RWPE1 (cell line): ENCODE data around the gene ADAD2.

Experiments used
- CTCF ChIA-PET: fragments of 350-600 bp; sonication (Branson Sonifier 250); formaldehyde crosslinking; extraction: SDS; loops from one replicate; lab custom pipeline; 2021; lab: Yijun Ruan, JAX
- POLR2A ChIA-PET: fragments of 400-600 bp; formaldehyde crosslinking; extraction: SDS; loops from one replicate; lab custom pipeline; 2020; ENCODE audit warnings: antibody characterized with exemption; ENCODE audit not compliant: low non-redundant PET; lab: Yijun Ruan, JAX
- DNase-seq: peaks from one replicate; pipeline ENCODE4 v3.0.0; 2012; ENCODE audit warnings: low spot score
- H3K27ac ChIP-seq: fragments of 450-650 bp; 2 replicates; pipeline ENCODE4 v1.5.1; 2017
- TF ChIP-seq, protein P1 (sequence below): fragments of 450-650 bp; conservative IDR thresholded peaks from 2 replicates; pipeline ENCODE4 v1.5.1; 2017; ENCODE audit warnings: low read depth, mild to moderate bottlenecking

The ADAD2 gene

DNA sequence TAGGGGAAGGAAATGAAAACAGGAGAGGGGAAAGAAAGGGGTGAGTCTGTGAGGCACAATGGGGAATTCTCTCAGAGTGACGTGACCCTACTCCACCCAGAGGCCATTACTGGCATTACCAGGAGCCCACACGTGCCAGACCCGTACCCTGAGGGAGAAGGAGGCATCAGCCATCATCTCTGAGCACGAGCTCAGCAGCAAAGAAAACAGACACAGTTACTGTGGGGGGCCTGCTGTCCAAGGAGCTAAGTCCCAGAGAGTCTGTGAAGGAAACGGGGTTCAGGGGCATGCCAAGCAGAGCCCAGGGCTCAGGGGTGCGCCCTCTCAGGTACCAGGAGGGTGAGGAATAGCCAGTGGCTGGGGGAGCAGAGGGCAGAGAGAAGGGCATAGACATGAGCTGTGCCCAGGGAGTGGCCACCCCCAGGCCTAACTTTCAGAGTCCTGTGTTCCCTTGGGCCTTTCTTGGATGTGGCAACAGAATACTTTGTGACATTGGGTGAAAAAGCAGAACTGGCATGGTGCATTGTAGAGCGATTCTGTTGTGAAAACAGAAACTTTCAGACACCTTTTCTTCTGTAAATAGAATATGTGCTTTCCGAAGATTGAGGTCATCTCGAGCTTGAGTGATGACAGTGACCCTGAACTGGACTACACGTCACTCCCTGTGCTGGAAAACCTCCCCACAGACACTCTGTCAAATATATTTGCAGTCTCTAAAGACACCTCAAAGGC, 15.4 kb upstream of the ADAD2 start:
- CTCF ChIA-PET = interaction anchor here (0.5 to 4.4 kb wide), 14 partner anchors 8 to 91 kb away, joined by 3 to 37 read pairs (median 4); partner anchors contain the start of genes KCNG4 and TAF1C
- POLR2A ChIA-PET = interaction anchor here (0.6 kb wide), 2 partner anchors 13 to 218 kb away, joined by 3 read pairs; no protein-coding TSS in a partner anchor
- TF ChIP-seq, protein P1, sequence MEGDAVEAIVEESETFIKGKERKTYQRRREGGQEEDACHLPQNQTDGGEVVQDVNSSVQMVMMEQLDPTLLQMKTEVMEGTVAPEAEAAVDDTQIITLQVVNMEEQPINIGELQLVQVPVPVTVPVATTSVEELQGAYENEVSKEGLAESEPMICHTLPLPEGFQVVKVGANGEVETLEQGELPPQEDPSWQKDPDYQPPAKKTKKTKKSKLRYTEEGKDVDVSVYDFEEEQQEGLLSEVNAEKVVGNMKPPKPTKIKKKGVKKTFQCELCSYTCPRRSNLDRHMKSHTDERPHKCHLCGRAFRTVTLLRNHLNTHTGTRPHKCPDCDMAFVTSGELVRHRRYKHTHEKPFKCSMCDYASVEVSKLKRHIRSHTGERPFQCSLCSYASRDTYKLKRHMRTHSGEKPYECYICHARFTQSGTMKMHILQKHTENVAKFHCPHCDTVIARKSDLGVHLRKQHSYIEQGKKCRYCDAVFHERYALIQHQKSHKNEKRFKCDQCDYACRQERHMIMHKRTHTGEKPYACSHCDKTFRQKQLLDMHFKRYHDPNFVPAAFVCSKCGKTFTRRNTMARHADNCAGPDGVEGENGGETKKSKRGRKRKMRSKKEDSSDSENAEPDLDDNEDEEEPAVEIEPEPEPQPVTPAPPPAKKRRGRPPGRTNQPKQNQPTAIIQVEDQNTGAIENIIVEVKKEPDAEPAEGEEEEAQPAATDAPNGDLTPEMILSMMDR = peak; percentile 85
- DNase-seq = peak; percentile 81
- peak overlapping the region; percentile 95 for H3K27ac ChIP-seq

DNA sequence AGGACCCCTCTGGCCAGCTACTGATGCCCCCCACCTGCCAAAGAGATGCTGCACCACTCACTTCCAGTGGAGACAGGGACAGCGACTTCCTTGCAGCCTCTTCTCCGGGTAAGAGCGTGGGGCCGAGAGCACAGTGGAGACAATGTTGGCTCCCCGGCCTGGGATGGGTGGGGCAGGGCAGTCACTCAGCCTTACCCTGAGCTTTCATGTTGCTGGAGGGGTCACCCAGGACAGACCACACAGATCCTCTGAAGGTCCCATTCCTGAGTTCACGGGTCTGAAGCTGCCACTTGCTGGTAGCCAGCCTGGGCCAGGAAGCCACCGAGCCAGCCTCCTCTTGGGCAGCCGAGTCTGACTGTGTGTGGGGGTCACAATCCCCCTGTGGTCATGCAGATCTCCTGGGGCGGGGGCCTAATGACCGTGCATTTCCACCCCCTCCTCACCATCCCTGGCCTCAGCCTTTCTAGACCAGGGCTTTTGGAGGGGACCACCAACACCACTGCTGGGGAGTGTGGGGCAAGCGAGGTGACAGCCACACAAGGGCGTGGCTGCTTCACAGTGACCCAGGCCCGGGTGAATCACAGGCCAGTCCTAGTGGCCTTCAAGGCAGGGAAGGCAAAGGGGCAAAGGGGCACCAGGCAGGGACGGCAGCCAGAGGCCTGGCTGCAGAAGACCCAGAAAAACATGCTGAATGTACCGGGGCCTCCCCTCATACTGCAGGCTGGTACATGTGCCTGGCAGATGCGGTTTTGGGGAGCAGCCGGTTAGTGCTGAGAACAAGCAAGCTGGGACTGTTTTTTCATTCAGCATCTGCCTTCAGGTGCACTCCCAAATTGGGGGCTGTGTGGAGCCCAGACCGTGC, 14.5 kb upstream of the ADAD2 start:
- peak overlapping the region; percentile 95 for H3K27ac ChIP-seq
- ChIA-PET CTCF (interaction anchor here (0.6 to 4.4 kb wide), 9 partner anchors 9 to 308 kb away, joined by 3 to 37 read pairs (median 4); partner anchors contain the start of gene TAF1C), POLR2A (interaction anchor here (0.6 kb wide), 1 partner anchor 69 kb away, joined by 3 read pairs; no protein-coding TSS in a partner anchor)
- DNase-seq = peak; percentile 26
- TF ChIP-seq, protein P1 = no peak

DNA sequence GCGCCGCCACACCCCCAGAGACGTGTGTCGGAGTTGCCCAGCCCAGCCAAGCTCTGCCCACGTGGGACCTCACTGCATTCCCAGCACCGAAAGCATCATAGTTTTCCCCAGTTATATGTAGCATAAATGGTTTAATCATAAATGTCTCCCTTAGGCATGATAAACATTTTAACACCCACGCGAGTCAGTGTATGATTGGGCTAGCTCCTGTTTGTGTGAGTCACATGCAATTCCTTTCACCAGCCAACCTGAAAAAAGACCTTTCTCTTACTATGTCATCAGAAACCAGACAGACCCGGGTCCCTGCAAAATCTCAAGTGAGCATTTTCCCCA, 13.2 kb upstream of the ADAD2 start:
- peak overlapping the region; percentile 95 for H3K27ac ChIP-seq
- POLR2A ChIA-PET = no interaction called here

DNA sequence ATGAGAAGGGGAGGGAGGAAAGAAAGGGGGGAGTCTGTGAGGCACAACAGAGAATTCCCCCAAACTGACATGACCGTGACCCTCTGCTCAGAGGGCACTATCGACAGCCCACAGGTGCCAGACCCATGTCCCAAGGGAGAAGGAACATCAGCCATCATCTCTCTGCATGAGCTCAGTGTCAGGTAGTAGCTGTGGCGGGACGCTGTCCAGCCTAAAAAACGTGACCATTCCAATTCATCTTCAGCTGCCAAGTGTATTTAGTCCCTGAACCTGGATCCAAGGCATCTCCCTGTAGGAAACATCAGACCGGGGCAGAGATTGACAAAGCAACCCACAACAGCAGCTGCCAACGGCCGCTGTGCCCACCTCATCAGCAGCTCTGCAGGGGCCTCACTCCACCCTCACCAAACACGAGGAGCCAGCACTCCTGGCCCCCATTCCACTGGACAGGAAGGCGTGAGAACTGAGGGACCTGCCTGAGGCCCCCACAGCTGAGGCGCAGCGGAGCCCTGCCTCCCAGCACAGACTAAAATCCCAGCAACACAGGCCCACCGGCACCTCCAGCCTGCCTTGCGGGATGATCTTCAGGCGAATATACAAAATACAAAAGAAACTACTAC, 12.7 kb upstream of the ADAD2 start:
- POLR2A ChIA-PET = interaction anchor here (0.6 kb wide), 1 partner anchor 33 kb away, joined by 3 read pairs; the partner anchor contains the start of genes DNAAF1 and HSDL1
- peak overlapping the region; percentile 95 for H3K27ac ChIP-seq

More for the DNA sequence above, 13.2 kb upstream of the ADAD2 start:
- DNase-seq = peak; percentile 46
- CTCF ChIA-PET = interaction anchor here (0.6 to 4.4 kb wide), 5 partner anchors 10 to 460 kb away, joined by 3 to 37 read pairs (median 3); partner anchors contain the start of gene TAF1C
- TF ChIP-seq, protein P1 = no peak

DNA sequence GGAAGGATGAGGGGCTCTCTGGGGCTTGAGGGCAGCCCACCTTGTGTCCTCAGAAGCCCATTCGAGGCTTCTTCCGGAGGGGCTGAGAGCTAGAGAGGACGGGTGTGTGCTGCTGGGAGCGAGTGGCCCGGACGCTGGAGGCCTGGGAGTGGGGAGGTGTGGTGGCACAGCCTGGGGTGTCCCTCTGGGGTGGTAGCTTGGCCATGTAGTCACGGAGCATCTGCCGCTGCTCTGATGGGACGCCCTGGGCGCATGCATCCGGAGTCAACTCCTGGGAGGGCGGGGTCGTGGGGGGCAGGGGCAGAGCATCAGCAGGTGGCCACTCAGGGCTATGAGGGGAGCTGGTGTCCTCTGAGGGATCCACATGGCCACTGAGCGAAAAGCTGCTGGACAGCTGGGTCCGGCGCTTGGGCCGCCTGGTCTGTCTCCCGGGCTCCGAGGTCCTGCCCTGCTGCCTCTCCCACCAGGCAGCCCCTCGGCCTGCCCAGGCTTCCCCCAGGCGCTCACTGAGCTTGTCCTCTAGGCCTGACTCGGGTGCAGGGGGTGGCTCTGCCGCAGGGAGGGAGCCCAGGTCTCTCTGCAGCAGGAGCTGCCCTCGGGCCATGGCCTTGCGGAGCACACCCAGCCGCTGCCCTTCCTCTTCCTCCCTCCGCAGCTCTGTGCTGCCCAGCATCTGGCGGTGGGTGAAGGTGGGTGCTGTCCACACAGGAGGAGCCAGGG, 11.9 kb upstream of the ADAD2 start:
- H3K27ac ChIP-seq = peak overlapping the region; percentile 95
- POLR2A ChIA-PET = interaction anchor here (0.6 kb wide), 2 partner anchors 34 to 37 kb away, joined by 3 read pairs; partner anchors contain the start of genes DNAAF1 and HSDL1

More for the DNA sequence above, 12.7 kb upstream of the ADAD2 start:
- DNase-seq = no peak
- TF ChIP-seq, protein P1 = no peak
- CTCF ChIA-PET = interaction anchor here (1.1 to 4.4 kb wide), 4 partner anchors 9 to 130 kb away, joined by 3 to 37 read pairs (median 4); partner anchors contain the start of gene TAF1C

More for the DNA sequence above, 11.9 kb upstream of the ADAD2 start:
- CTCF ChIA-PET = interaction anchor here (0.7 to 4.4 kb wide), 6 partner anchors 8 to 443 kb away, joined by 3 to 37 read pairs (median 4); partner anchors contain the start of genes MBTPS1 and TAF1C
- no peak for DNase-seq
- TF ChIP-seq, protein P1 = no peak
